ENCODE data around the gene RBM33.
A peak's percentile ranks its signal among the peaks of the same experiment; 100 is the strongest.
"Not testable (repeated sequence)": the region's sequence is repeated elsewhere in the genome, so short reads cannot be mapped to it uniquely, and the experiment has no call there.

The RBM33 gene

GRCh38 chr7:155644178-155644970 lies at the start of gene RBM33:
Gene RBM33 (plus strand): TSS chr7:155644661. CDS start chr7:155644877, 216 bp downstream.
- DNase-seq: peak; percentile 76

GRCh38 chr7:155594961-155595366 lies 49.5 kb upstream of the RBM33 start:
- DNase-seq: no peak

GRCh38 chr7:155597753-155598140 lies 46.7 kb upstream of the RBM33 start:
- no peak for DNase-seq

DNA sequence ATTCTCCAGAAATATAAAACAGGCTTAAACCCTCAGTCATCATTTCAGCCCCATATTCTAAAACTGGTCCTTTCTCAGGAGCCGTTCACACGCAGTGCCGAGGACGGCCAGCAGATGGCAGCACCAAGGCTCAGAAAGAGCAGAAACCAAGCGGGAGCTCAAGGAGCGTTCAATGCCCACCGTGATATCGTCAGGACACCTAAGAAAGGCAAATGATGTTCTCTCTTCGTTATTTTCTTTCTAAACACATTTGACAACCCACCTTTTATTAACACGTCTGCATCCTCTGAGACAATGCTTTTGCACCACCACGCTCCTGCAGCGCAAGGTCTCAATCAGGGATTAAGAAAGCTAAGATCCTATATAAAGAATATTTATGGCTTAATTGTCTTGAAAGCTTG lies 45.7 kb upstream of the RBM33 start:
- peak; percentile 68 for DNase-seq

GRCh38 chr7:155602156-155602555 lies 42.3 kb upstream of the RBM33 start:
- no peak for DNase-seq

DNA sequence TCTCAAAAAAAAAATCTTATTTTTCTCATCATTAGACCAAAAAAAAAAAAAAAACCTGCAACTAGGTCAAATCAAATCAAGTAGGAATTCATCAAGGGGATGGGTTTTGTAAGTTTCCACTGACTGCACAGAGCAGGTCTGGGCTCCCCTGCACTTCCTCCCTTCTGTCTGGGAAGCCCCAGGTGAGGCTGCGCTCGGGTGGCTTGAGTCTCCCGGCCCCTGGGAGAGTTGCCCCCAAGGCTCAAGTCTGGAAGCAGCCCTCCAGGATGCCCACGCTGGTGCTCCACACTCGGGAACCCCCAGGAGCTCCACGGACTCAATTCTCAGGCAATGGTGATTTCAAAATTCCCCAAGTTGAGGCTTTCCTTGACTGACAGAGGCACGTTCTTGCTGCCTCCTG lies 41.7 kb upstream of the RBM33 start:
- DNase-seq: no peak

GRCh38 chr7:155603205-155603857 lies 41.1 kb upstream of the RBM33 start:
- no peak for DNase-seq

DNA sequence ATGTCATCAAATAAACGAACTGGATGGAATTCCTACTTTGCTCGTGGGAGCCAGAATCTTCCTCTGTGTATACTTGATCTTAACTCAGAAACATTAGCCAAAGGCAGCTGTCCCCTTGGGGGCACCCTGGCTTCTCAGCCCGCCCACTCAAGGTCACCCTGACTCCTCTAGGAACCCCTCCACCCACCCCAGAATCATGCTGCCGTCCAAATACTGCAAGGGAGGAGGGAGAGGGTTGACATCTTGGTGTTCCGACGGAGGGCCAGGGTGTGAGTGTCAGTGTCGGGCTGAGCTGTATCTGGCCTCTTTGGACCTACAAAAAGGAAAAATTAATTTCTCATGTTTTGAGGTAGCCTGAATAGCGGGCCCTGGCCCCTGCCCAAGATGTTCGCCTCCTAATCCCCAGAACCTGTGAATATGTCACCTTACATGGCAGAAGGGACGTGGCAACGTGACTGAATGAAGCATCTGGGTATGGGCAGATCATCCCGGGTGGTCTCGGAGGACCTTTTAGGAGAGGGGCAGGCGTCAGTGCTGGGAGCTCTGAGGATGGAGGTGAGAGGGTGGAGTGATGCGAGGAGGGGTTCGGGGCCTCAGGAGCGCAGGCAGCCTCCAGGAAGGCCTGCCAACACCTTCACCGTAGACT lies 40.5 kb upstream of the RBM33 start:
- DNase-seq: no peak

DNA sequence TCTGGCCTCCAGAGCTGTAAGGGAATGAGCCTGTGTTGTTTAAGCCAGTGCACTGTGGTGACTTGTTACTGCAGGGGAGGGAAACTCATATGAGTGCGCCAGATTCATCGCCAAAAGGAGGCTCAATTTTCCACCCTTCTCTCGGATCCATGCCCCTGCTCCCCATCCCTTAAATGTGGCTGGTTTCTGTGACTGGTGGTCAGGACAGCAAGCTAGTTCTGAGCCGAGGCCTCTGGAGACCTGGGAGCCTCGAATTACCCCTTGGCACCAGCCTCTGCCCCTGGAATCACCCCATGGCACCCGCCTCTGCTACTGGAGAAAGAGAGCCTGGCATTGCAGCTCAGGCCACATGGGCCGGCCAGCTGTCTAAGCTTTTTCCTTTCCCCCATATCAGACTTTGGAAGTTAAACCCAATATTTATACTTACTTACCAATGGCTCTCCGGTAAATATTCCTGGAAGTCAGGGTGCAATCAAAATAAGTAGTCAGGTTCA lies 39.9 kb upstream of the RBM33 start:
- DNase-seq: no peak

DNA sequence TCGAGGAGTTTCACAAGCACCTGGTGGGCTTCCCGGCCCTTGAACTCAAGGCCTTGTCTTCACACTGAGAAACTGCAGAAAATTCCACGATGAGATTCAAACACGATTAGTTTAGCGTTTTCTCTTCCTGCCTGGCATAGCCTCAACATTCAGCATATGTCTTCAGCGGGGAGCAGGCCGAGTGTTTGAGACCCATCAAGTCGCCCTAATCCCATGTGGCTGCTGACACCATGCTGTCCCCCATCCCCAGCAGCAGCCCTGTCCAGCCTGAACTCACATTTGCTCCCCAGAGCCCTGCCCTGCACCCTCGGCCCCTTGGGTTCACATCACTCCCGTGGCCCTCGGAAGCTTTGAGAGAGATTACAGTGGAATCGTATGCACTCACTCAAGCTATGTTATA lies 35.3 kb upstream of the RBM33 start:
- DNase-seq: no peak

GRCh38 chr7:155610633-155611193 lies 33.7 kb upstream of the RBM33 start:
- no peak for DNase-seq

- DNase-seq: no peak
Observed at GRCh38 chr7:155611808-155612447, 32.5 kb upstream of the RBM33 start.

DNA sequence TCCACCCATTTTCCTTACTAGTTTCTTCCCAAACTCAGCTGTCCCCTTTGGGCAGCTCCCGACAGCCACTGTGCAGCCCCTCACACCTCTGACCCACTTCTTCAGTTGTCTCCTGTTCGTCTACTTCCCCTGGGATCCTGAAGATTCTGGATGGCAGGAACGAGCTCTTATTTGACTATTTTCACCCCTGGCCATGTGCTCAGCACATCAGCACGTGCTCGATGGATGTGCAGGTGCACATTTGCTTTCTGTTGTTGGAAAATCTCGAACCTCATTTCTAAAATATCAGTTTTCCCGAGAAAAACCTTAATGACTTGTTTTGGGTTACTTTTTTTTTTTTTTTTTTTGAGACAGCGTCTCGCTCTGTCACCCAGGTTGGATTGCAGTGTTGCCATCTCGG lies 31.8 kb upstream of the RBM33 start:
- no peak for DNase-seq

GRCh38 chr7:155615085-155615484 lies 29.4 kb upstream of the RBM33 start:
- not testable (repeated sequence) for DNase-seq

DNA sequence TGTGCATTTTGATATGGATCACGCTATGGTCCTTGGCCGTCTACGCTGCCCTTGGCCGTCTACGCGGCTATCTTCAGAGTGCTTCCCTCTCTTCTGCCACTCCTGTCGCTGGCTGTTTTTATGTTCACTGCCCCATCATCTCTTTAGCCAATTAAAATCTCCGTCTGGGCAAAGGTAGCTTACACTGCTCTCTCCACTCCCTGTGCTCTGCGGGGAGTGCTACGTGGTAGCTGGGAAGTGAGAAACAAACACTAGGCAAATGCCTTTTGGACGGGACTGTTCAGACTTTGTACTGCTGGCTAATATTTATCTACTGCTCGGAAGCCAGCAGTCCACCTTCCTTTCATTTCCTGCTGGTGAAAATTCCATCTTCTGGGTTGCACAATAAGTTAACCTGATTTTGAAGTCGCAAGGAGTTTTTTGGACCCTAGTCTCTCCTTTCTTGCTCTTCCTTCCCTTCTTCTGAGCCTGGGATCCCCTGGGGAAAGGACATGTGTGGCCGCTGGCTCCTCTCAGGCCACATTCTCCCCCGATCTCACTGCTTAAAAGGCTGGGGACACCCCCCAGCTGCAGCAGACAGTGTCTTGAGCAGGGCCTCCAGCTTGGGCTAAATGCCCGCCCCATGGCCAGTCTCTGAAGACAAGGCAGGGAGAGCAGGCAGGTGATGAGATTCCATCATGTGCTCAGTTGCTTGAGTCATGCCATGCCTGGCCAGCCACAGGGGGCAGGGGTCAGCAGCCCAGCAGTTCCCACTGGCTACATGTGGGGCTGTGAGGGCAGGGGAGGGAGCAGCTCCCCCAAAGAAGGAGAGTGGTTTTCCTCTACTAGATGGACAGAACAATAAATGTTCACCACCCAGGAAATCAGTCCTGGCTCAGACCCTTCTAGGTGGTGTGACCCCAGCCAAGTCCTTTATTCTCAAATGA lies 25.5 kb upstream of the RBM33 start:
- no peak for DNase-seq

- no peak for DNase-seq
Observed at GRCh38 chr7:155619634-155620271, 24.7 kb upstream of the RBM33 start.

DNA sequence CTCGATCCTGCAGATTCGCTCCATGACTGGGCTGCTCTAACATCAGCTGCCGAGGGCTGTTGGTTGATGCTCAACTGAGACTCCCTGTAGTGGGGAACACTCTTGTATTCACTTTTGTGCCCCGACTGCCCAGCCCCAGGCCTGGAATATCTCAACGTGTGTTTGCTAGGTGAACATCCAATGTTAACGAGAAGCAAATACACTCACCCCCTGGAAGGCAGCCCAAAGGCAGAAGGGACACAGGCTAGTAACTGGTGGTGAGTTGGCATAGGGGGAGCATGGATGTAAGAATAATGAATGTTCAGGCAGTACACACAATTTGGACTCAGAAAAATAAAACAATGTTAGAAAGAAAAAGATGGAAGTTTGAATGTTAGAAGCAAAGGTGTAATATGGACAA lies 24.0 kb upstream of the RBM33 start:
- DNase-seq: no peak

DNA sequence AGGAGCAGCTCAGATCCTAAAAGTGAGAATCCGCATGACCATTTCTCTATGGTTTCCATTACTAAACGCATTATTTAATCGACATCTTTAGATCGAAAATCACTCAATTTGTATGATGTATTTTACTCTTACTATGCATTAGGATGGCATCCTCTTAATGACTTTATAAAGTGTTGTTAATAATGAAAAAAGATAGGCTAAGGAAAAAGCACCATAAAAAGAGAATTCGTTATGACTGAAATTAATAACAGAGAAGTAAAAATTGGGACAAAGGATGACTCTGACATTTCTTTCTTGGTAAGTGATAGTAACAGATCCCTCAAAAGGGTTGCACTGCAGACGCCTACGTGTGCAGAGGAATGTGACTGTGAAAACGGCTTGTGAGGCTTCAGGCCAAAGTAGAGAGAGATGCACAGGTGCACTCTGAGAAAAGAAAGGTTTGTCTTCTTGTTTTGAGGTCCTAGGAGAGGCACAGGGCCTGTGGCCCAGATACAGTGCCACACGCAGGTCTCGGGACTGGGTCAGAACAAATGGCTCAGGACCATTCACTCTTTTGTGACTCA lies 23.0 kb upstream of the RBM33 start:
- DNase-seq: no peak

- DNase-seq: no peak
Observed at GRCh38 chr7:155624412-155624811, 20.0 kb upstream of the RBM33 start.

- no peak for DNase-seq
Observed at GRCh38 chr7:155625557-155625956, 18.9 kb upstream of the RBM33 start.

DNA sequence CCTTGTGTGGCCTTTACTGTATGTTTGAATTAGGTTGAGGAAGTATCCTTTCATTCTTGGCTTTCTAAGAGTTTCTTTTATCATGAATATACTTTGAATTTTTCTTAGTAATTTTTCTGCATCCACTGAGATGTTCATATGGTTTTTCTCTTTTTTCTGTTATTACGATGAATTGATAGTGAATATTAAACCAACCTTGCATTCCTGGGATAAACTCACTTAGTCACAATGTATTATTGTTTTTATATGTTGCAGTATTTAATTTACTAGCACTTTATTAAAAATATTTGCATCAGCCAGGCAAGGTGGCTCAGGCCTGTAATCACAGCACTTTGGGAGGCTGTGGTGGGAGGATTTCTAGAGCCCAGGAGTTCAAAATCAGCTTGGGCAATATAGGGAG lies 15.3 kb upstream of the RBM33 start:
- no peak for DNase-seq

Data from activated effector memory CD4-positive, alpha-beta T cell treated with Interleukin-2 at 50 U/mL for 16 hours (primary cell).